K562 (cell line): ENCODE measurements around the gene MBD5. TPM values are rescaled to one million over a fixed set of nuclear protein-coding genes. Genes with fewer than 3 reads are reported as not detected.

Experiments
- AFF4 ChIP-seq: sonication (generic); formaldehyde crosslinking; IDR thresholded peaks from 2 replicates; pipeline ENCODE4 v1.8.0; 2023; ENCODE audit warnings: mild to moderate bottlenecking, missing genetic modification reagents
- CBFB ChIP-seq: sonication (generic); formaldehyde crosslinking; IDR thresholded peaks from 2 replicates; pipeline ENCODE4 v1.4.0; 2020; ENCODE audit warnings: mild to moderate bottlenecking, missing genetic modification reagents
- ETS2 ChIP-seq: IDR thresholded peaks from 2 replicates; pipeline ENCODE4 v1.6.1; 2016; ENCODE audit warnings: borderline replicate concordance, missing genetic modification characterization, mild to moderate bottlenecking, moderate library complexity, missing compliant biosample characterization; ENCODE audit not compliant: poor library complexity, severe bottlenecking
- MAFF ChIP-seq: IDR thresholded peaks from 2 replicates; pipeline ENCODE4 v1.6.1; 2012; ENCODE audit warnings: low read length, improper control_type of control experiment
- MXD1 ChIP-seq: fragments of 250-450 bp; sonication (Bioruptor Pico); IDR thresholded peaks from 2 replicates; pipeline ENCODE4 v1.8.0; 2021; ENCODE audit warnings: borderline replicate concordance, mild to moderate bottlenecking, moderate library complexity; ENCODE audit not compliant: poor library complexity, severe bottlenecking
- NR1H2 ChIP-seq: sonication (generic); formaldehyde crosslinking; IDR thresholded peaks from 2 replicates; pipeline ENCODE4 v1.4.0; 2020; ENCODE audit warnings: mild to moderate bottlenecking, missing genetic modification reagents
- RBM25 ChIP-seq: fragments of 200-400 bp; formaldehyde crosslinking; IDR thresholded peaks from 2 replicates; pipeline ENCODE4 v1.6.1; 2018; ENCODE audit warnings: low read length, low read depth, moderate library complexity; ENCODE audit not compliant: severe bottlenecking
- RNF219 ChIP-seq: fragments of 250-450 bp; sonication (Bioruptor Pico); IDR thresholded peaks from 2 replicates; pipeline ENCODE4 v1.5.0; 2022; ENCODE audit warnings: mild to moderate bottlenecking
- SRSF7 ChIP-seq: fragments of 200-400 bp; formaldehyde crosslinking; optimal IDR thresholded peaks from 2 replicates; pipeline ENCODE3; 2017; ENCODE audit warnings: mild to moderate bottlenecking, low read depth, low read length
- ZNF174 ChIP-seq: fragments of 250-450 bp; sonication (Bioruptor Pico); IDR thresholded peaks from 2 replicates; pipeline ENCODE4 v1.4.0; 2020; ENCODE audit warnings: mild to moderate bottlenecking
- polyA plus RNA-seq, 8 experiments: library from polyadenylated mRNA; depleted of rRNA in 4 of 8; stranded (reverse) in 5 of 8; unstranded in 3 of 8; fragments of >200 nt; fragmentation: Nextera tagmentation in 2 of 8; fragmentation: Illumina TruSeq in 1 of 8; extraction: Ambion mirVana in 2 of 8; extraction: Trizol in 1 of 8; gene quantifications; 2 replicates each; pipeline versions ENCODE4 v1.2.1 to v1.2.3, GENCODE V29; 2011 to 2014; ENCODE audit warnings: inconsistent platforms in 1 of 8, missing spikeins in 1 of 8
- total RNA-seq, 7 experiments: library from RNA; depleted of rRNA in 6 of 7; stranded (reverse); fragments of >200 nt in 6 of 7; fragmentation: Illumina TruSeq in 2 of 7; extraction: Trizol in 2 of 7; gene quantifications; 2 replicates each; pipeline versions ENCODE4 v1.2.1 to v1.2.3, GENCODE V29; 2011 to 2021; ENCODE audit warnings: low replicate concordance in 1 of 7

The MBD5 gene
- total and polyA plus RNA-seq, 9 of the 15 experiments (the other 6 are each of a cell fraction or from before 2014, with no cell fraction given): 3.4 to 14.5 (median 9.0) TPM

GRCh38 chr2:148044322-148044721 is 23.4 kb downstream of the MBD5 start (continued):
- TF ChIP-seq AFF4 (no peak), ZNF174 (CRISPR knock-in tag) (no peak), MAFF (no peak), CBFB (CRISPR knock-in tag) (no peak), SRSF7 (no peak), MXD1 (CRISPR knock-in tag) (no peak), RBM25 (no peak), ETS2 (tag) (no peak), RNF219 (CRISPR knock-in tag) (no peak), NR1H2 (no peak)
